GM19238 (cell line): ENCODE data around the gene INTS14.

Experiments
- DNase-seq: peaks from one replicate; pipeline ENCODE4 v3.0.0; 2011; ENCODE audit warnings: low spot score; ENCODE audit not compliant: insufficient read length

INTS14 gene

DNA sequence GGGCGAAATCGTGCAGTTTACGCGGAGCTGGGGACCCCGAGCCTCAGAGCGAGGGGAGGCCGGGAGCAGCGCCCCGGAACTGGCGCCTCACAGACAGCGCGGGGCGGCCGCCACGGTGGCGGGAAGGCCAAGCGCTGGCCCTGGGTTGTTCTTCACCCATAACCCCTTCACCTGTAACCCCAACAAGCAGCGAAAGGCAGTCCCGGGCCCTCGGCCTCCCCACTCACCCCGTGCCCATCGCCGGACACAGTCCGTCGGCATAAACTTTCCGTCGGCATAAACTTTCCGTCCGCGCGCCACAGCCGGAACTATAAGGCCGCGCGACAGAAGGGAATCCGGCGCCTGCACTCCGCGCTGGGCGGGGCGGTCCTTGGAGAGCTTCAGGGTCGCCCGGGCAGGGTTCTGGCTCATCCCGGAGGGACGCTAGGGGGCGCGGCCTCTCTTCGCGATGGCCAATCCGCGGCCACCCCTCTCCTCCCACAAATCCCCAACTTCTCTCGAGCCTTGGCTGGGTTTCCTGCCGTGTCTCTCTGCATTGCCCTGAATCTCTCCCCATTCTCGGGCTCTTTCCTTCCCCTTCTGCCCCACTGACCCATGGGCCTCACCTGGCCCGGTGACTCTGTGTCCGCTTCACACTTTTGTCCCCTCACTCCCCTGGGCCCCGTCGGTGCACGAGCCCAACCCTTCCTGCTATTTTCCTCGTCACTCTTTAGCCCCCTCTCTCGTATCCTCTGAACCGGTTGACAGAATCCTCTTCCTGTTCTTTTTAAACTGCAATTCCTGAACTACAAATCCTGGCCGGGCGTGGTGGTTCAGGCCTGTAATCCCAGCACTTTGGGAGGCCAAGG lies at the start of gene INTS14:
Gene INTS14, minus strand, starts transcription at position 261 of the 848 bp plus-strand sequence. CDS start 3,751 bp downstream, outside the sequence.
- peak; percentile 88 for DNase-seq

- no peak for DNase-seq
Observed at GRCh38 chr15:65659502-65660052, 48.6 kb upstream of the INTS14 start.

DNA sequence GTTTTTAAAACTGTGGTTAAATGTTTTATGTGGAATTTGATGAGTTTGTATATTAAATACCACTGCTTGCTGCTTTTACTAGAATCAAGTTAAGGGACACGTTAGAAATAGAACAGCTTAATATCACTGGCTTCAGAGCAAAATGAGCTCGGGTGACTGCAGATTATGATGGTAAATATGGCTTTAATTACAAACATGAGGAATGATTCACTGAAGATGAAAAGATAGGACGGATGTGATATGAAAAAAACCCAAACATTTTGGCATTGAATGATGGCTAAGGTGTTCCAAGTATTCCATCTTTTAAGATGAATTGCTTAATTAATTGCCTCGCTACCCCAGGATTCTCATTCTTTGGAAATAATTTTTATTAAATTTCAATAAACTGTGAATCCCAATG lies 44.5 kb upstream of the INTS14 start:
- no peak for DNase-seq

DNA sequence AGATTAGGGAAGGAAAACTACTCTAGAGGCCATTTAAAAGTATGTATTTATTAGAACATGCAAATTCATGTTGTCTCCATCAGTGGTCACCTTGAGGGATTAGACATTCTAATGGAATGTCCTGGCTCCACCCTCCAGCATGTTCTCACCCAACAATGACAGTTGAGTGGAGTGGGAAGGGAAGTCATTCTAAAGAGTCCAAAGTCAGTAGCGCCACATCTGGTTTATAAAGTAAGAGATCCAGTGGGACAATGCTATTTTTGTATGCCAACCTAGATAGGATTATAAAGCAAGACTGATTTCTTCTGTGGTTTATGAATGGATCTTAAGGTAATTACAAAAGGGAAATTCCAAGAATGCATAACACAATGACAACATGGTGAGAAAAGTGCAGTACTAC lies 44.1 kb upstream of the INTS14 start:
- no peak for DNase-seq

GRCh38 chr15:65653801-65654521 lies 43.0 kb upstream of the INTS14 start:
- no peak for DNase-seq

GRCh38 chr15:65653341-65653740 lies 42.4 kb upstream of the INTS14 start:
- DNase-seq = no peak

GRCh38 chr15:65651831-65652749 lies 41.2 kb upstream of the INTS14 start:
- no peak for DNase-seq

- DNase-seq = no peak
Observed at GRCh38 chr15:65651042-65651322, 40.1 kb upstream of the INTS14 start.

DNA sequence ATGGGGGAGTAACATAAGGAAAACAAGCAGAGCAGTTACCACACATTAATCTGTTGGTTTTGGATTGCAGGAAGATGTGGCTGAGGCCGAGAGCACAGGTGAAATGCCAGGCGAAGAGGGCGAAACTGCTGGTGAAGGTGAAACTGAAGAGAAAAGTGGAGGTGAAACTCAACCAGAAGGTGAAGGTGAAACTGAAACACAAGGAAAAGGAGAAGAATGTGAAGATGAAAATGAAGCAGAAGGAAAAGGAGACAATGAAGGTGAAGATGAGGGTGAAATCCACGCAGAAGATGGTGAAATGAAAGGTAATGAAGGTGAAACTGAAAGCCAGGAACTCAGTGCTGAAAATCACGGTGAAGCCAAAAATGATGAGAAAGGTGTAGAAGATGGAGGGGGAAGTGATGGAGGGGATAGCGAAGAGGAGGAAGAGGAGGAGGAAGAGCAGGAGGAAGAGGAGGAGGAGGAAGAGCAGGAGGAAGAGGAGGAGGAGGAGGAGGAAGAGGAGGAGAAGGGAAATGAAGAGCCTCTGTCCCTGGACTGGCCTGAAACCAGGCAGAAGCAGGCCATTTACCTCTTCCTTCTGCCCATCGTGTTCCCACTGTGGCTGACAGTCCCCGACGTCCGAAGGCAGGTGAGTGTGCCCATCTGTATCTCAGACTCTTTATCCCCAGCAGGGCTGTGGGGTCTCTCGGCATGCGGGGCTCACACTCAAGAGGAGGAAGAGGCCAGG lies 39.5 kb upstream of the INTS14 start:
- DNase-seq = no peak

GRCh38 chr15:65646486-65646885 lies 35.6 kb upstream of the INTS14 start:
- DNase-seq = no peak

DNA sequence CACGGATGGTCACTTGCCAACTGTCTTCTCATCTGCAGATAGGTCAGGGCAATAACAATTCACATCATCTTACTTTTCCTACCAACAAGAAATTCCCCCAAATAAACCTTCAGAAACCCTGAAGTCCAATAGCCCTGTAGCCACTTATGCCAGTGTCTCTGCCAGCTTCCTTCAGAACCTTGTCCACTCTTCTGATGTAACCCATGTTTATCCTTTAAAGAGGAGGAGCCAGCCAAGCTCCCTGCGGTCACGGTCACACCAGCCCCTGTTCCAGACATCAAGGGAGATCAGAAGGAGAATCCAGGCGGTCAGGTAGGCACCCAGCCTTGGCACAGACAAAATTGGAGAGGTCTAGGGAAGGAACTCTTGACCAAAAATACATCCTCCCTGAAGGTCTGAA lies 34.5 kb upstream of the INTS14 start:
- no peak for DNase-seq

- no peak for DNase-seq
Observed at GRCh38 chr15:65644282-65644681, 33.4 kb upstream of the INTS14 start.

- no peak for DNase-seq
Observed at GRCh38 chr15:65642594-65642993, 31.7 kb upstream of the INTS14 start.

GRCh38 chr15:65641768-65642475 lies 31.0 kb upstream of the INTS14 start:
- DNase-seq = no peak

DNA sequence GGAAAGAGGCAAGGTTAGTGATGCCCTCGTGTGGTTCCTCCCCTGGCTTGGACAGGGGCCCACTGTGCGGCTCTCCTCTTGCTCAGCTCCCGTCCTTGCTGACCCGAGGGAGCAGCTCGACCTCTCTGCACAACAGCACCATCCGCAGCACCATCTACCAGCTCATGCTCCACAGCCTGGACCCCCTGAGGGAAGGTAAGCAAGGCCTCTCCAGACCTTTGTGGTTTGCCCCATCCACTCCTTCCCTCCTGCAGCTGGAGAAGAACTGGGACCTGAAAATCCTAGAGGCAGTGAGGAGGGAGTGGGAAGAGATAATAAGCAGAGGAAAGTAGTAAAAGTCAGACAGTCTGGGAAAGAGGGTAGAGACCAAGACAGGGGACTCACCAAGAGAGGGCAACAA lies 28.6 kb upstream of the INTS14 start:
- DNase-seq = no peak

GRCh38 chr15:65638681-65639089 lies 27.8 kb upstream of the INTS14 start:
- DNase-seq = peak; percentile 50

DNA sequence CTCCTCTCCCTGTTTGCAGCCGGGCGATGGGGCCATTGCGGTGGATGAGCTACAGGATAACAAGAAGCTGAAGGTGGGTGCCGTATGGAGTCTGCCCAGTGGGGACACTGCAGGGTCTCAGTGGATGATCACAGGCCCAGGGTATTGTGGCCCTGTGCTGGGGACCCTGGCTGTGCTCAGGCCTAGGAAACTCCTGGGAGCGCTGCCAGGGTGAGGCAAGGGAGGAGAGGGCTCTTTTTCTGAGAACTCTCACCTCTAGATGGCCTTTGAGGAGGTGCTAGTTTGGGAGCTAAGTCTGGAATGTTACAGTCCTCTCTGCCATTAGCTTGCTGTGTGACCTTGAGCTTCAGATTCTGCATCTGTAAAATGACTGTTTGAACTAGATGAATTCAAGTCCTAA lies 27.2 kb upstream of the INTS14 start:
- no peak for DNase-seq

DNA sequence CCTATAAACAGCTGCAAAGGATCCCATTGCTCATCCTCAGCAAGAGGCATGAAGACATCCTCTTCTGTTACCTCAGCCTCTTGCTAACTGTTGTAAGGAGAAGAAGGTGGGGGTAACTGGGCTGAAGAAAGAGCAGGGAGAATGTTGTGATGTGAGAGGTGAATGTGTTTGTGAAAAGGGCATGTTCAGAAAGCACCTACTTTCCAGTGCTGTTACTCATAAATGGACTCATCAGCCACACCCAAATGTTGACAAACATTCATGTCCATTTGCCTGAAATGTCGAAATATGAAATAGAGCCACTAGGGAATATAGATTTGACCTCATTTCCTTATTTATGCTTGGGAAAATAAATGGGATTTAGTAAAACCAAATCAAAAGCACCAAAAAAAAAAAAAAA lies 23.4 kb upstream of the INTS14 start:
- DNase-seq = no peak

DNA sequence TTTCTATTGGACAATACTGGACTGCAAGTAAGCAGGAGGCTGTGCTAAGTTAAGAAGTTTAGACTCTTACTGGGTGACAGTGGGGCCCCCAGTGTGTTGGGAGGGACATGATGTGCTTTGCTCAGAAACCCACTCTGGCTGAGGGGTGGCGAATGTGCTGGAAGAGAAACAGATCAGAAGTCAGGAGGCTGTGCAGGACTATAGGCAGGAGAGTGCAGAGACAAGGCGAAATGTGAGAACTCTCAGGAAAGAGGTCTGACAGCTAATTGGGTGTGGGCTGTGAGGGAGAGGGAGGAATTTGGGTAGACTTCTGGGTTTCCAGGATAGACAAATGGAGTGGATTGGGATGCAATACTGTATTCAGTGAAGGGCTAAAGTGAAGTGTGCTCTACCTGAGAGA lies 22.8 kb upstream of the INTS14 start:
- DNase-seq = no peak

DNA sequence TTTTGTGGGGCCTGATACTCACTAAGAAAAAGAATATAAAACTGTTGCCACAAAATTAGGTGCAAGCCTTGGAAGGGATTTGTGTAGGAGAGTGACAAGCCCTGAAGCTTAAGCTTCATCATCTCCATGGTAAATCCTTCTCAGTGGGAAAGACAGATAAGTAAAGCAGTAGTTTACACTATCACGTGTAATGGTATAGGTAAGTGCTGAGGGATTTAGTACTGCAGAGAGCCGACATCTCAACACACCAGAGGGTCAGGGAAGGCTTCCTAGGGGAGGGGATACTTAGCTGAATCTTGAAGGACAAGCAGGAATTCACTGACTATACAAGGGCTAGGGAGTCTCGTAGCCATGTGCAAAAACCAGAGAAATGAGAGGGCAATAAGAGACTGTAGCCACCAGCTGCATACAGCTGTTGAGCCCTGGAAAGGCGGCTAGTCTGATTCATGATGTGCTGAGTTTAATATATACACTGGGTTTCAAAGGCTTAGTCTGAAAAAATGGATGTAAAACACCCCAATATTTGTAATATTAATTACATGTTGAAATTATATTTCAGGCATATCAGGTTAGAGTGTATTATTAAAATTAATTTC lies 21.9 kb upstream of the INTS14 start:
- DNase-seq = no peak
